HepG2 (cell line): ENCODE measurements around the gene SLIT3.

Source experiments
- CTCF ChIP-seq: sonication (generic); formaldehyde crosslinking; IDR thresholded peaks from 2 replicates; pipeline ENCODE4 v1.5.0; 2020; ENCODE audit warnings: mild to moderate bottlenecking, missing genetic modification reagents, moderate library complexity
- TF ChIP-seq, protein P1 (sequence below): sonication (generic); formaldehyde crosslinking; IDR thresholded peaks from 2 replicates; pipeline ENCODE4 v1.9.0; 2021; ENCODE audit warnings: missing genetic modification reagents, mild to moderate bottlenecking, borderline replicate concordance

DNA sequence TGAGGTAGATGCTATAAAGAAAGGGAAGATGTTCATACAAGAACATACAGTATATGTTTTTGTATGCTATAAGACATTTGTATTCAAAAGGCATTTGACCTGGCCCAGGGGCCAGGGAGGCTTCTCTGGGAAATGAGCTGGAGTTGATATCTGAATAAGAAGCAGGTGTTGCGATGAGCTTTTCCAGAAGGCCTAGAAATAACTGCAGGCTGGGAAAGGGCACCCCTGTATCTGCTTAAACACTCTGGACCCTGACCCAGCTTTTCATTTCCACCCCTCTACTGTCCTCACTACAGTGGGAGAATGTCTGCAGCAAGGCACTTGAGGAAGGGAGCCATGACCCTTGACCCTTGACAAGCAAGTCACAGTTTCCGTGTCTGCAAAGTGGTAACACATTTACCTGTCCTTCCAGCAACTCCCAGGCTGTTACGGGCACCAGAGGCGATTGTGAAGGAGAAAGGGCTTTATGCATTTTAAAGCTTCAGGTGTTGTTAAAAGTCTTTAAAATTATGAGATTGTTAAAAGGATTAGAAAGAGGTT lies 633.6 kb downstream of the SLIT3 start:
- TF ChIP-seq, protein P1, sequence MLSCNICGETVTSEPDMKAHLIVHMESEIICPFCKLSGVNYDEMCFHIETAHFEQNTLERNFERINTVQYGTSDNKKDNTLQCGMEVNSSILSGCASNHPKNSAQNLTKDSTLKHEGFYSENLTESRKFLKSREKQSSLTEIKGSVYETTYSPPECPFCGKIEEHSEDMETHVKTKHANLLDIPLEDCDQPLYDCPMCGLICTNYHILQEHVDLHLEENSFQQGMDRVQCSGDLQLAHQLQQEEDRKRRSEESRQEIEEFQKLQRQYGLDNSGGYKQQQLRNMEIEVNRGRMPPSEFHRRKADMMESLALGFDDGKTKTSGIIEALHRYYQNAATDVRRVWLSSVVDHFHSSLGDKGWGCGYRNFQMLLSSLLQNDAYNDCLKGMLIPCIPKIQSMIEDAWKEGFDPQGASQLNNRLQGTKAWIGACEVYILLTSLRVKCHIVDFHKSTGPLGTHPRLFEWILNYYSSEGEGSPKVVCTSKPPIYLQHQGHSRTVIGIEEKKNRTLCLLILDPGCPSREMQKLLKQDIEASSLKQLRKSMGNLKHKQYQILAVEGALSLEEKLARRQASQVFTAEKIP: no peak
- no peak for TF ChIP-seq CTCF
